SKM-1 (cell line): ENCODE data around the gene SLC22A3.
"Not testable (repeated sequence)": the region's sequence is repeated elsewhere in the genome, so short reads cannot be mapped to it uniquely, and the experiment has no call there.

Source experiments
- DNase-seq: peaks from one replicate; lab custom pipeline; 2025; ENCODE audit not compliant: unreplicated experiment; lab: John Stamatoyannopoulos, UW

The SLC22A3 gene

GRCh38 chr6:160438481-160438880 lies 90.3 kb downstream of the SLC22A3 start:
- no peak for DNase-seq

GRCh38 chr6:160439751-160440150 lies 91.6 kb downstream of the SLC22A3 start:
- no peak for DNase-seq

GRCh38 chr6:160442151-160442550 lies 94.0 kb downstream of the SLC22A3 start:
- no peak for DNase-seq

GRCh38 chr6:160445130-160445529 lies 97.0 kb downstream of the SLC22A3 start:
- no peak for DNase-seq

GRCh38 chr6:160447350-160447749 lies 99.2 kb downstream of the SLC22A3 start:
- no peak for DNase-seq

GRCh38 chr6:160449787-160450186 lies 101.6 kb downstream of the SLC22A3 start:
- not testable (repeated sequence) for DNase-seq

- DNase-seq, result no peak
These were observed 102.7 kb downstream of the SLC22A3 start for GRCh38 chr6:160450849-160451248.

- DNase-seq, result no peak
These were observed 106.1 kb downstream of the SLC22A3 start for GRCh38 chr6:160454303-160454702.

- DNase-seq, result no peak
These were observed 106.9 kb downstream of the SLC22A3 start for GRCh38 chr6:160455081-160455480.

- no peak for DNase-seq
These were observed 107.5 kb downstream of the SLC22A3 start for GRCh38 chr6:160455541-160456213.

GRCh38 chr6:160456214-160456546 lies 108.0 kb downstream of the SLC22A3 start:
- DNase-seq, result no peak

GRCh38 chr6:160457823-160458222 lies 109.6 kb downstream of the SLC22A3 start:
- peak; percentile 8 for DNase-seq

GRCh38 chr6:160461641-160462040 lies 113.5 kb downstream of the SLC22A3 start:
- no peak for DNase-seq

GRCh38 chr6:160462116-160462515 lies 113.9 kb downstream of the SLC22A3 start:
- no peak for DNase-seq

GRCh38 chr6:160462551-160463109 lies 114.5 kb downstream of the SLC22A3 start:
- DNase-seq, result peak; percentile 39

GRCh38 chr6:160464744-160465143 lies 116.6 kb downstream of the SLC22A3 start:
- no peak for DNase-seq

- not testable (repeated sequence) for DNase-seq
These were observed 119.2 kb downstream of the SLC22A3 start for GRCh38 chr6:160467261-160467871.

GRCh38 chr6:160469153-160469552 lies 121.0 kb downstream of the SLC22A3 start:
- DNase-seq, result no peak

GRCh38 chr6:160476056-160476455 lies 127.9 kb downstream of the SLC22A3 start:
- DNase-seq, result not testable (repeated sequence)

- not testable (repeated sequence) for DNase-seq
These were observed 128.9 kb downstream of the SLC22A3 start for GRCh38 chr6:160477072-160477471.

GRCh38 chr6:160477901-160478300 lies 129.7 kb downstream of the SLC22A3 start:
- DNase-seq, result no peak

GRCh38 chr6:160487116-160487515 lies 138.9 kb downstream of the SLC22A3 start:
- no peak for DNase-seq

- no peak for DNase-seq
These were observed 140.9 kb downstream of the SLC22A3 start for GRCh38 chr6:160489091-160489490.
